DMS153 treated with DMSO at 0.1 percent for 48 hours (cell line): Measurements from ENCODE around the gene CLDN3.

Source experiments
- DNase-seq: peaks from one replicate; lab custom pipeline; 2025; ENCODE audit not compliant: unreplicated experiment; lab: John Stamatoyannopoulos, UW

Gene CLDN3

DNA sequence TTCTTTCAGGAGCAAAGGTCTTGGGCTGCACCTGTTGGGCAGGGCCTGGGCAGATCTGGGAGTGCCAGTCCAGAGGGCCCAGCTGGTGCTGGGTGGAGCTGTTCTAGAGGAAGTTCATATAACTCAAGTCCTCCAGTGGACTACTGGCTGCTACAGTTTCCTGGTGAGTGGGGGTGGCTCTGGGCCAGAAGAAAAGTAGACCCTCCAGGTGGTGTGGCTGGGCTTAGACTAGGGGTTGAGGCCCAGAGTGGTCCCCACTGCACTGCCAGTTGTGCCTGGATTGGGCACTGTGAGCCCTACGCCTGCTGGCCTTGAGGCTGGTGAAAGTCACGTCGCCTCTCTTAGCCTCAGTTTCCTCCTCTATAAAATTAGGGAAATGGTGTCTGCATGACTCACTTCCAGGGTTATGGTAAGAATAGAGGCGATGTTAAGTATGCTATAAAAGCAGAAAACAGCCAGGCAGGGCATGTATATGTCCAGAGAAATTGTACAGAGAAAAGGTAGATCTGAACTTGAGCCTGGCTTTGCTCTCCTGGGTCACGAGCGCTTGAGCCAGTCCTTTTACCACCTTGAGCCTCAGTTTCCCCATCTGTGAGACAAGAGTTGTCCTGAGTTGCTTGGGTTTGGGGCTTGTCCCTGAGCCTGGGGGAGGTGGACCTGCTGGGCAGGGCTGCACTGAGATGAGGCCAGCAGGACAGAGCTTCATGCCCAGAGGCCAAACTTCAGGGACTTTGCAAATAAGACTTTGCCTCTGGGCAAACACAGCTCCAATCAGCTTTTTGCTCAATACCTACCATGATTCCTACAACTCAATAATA is 3.8 kb upstream of the CLDN3 start:
- DNase-seq: no peak

DNA sequence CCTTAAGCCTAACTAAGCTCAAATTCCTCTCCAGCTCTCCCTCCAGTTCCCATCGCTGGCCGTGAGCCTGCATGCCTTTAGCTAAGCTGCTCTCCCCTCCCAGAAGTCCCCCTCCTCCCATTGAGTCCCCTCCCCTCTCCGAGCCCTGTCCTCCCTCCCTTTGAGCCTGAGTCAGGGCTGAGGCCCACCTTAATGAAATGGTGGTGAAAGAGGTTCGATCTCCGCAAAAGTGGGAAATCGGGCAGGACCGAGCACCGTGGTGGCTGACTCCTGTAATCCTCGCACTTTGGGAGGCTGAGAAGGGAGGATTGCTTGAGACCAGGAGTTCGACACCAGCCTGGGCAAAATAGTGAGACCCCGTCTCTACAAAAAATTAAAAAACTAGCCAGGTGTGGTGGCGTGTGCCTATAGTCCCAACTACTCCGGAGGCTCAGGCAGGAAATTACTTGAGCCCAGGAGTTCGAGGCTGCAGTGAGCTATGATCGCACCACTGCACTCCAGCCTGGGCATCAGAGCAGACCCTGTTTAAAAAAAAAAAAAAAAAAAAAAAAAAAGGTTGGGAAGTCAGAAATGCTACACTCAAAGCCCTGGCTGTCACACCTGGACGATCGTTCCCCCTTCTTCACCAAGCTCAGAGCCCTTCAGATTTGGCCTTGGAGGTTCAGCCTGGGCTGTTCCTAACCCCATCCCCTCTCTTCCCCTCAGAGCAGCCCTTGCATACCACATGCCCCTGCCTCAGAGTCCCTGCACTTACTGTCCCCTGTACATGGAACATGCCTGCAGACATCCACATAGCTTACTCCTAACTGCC is 995 bp upstream of the CLDN3 start:
- DNase-seq: no peak

DNA sequence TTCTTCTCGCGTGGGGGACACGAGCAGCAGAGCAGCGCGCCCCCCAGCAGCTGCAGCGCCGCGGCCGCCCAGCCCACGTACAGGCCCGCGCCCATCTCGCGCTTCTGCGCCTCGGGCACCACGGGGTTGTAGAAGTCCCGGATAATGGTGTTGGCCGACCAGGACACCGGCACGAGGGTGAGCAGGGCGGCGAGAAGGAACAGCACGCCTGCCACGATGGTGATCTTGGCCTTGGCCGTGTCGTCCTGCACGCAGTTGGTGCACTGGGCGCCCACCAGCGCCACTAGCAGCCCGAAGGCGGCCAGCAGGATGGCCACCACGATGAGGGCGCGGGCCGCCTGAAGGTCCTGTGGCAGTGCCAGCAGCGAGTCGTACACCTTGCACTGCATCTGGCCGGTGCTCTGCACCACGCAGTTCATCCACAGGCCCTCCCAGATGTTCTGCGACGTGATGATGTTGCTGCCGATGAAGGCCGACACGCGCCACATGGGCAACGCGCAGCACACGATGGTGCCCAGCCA is 529 bp downstream of the CLDN3 start:
- DNase-seq: no peak

DNA sequence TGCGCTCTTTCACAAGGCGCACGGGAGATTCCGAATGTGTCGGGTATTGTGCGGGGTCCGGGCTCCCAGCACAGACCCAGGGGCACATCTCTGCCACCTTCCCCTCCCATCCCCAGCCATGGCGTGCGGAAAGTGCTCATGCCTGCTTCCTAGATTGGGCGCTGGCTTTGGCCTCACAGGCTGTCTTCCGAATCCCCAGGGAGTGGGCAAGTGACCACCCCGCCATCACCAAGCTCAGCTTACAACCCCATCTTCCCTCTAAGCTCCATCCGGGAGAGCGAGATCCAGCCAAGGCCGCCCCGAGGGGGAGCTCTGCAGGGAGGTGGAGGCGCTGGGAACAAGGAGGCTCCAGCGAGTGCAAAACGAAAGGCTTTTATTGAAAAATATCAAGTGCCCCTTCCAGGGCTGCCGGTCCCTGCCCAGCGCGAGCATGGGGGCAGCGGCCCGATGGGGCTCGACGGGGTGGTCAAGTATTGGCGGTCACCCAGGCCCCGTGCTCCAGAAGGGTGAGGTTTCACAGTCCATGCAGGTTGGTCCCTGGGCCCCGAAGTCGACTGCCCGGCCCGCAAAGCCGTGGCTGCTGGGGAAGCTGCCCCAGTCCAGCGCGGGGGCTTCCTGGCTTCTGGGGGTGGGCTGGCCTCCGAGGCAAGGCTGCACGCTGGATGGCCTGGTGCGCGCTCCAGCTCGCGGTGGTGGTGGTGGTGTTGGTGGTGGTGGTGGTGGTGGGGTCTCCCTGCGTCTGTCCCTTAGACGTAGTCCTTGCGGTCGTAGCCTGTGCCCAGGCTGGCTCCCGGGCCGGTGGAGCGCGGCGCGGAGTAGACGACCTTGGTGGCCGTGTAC is 1.2 kb downstream of the CLDN3 start:
- DNase-seq: no peak

DNA sequence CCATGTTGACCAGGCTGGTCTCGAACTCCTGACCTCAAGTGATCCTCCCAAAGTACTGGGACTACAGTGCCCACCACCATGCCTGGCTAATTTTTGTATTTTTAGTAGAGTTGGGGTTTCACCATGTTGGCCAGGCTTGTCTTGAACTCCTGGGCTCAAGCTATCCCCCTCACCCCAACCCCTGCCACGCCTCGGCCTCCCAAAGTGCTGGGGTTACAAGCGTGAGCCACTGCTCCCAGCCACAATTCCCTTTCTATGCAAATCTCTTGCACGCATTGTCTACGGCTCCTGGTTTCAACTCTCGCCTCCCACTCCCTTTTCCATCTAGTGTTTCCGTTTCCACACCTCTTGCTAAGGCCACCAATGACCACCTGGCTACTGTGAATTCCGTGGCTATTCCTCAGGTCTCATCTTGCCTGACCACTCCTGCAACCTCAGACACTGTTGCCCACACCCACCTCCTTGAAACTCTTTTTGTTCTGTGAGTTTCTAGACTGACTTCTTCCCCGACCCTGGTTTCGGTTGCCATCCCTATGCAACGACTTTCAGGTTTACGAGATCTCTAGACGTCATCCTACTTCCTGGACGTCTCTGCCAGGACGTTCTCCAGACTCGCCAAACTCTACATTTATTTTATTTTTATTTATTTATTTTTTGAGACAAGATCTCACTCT is 3.4 kb downstream of the CLDN3 start:
- no peak for DNase-seq

DNA sequence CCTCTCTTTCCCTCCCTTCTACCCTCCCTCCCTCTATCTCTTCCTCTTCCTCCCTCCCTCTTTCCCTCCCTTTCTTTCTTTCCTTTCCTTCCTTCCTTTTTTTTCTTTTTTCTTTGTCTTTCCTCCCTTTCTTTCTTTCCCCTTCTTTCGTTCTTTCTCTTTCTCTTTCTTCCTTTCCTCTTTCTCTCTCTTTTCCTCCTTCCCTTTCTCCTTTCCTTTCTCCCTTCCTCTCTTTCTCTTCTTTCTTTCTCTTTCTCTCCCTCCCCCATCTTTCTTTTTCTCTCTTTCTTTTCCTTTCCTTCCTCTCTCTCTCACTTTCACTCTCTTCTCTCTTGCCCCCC is 7.4 kb downstream of the CLDN3 start:
- no peak for DNase-seq

DNA sequence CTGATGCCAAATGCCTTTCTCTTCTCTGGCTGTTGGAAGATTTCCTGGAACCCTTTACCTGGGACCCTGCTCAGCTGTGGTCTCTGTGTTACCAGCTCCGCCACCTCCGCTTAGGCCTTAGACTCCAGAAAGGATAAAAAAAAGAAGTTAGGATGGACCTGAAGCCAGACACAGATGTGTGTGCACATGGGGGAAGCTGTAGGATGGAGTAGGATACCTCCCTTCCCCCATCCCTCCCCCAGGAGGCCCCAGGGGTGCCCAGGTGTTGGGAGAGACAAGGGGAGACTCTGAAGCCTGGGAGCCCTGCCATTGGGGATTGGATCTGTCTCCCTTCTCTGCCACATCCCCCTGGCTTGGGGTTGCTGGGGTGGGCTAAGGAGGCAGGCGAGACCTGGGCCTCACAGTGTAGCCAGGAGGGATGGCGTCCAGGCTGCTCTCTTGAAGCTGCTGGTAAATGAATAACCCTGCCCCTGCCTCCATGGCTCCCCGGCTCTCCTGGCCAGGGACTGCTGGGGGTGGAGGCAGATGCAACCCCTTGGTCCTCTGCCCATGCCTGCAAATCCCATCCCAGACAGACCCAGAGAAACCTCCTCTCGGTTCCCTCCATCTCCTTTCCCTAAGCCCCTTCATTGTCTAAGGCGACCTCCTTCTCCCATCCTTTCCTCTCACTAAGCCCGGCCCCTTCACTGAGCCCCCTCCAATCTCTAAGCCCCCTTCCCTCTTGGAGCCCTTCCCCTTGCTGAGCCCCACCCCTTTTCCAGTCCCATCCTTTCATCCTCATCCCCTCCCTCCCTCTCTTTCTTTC is 8.0 kb downstream of the CLDN3 start:
- no peak for DNase-seq

DNA sequence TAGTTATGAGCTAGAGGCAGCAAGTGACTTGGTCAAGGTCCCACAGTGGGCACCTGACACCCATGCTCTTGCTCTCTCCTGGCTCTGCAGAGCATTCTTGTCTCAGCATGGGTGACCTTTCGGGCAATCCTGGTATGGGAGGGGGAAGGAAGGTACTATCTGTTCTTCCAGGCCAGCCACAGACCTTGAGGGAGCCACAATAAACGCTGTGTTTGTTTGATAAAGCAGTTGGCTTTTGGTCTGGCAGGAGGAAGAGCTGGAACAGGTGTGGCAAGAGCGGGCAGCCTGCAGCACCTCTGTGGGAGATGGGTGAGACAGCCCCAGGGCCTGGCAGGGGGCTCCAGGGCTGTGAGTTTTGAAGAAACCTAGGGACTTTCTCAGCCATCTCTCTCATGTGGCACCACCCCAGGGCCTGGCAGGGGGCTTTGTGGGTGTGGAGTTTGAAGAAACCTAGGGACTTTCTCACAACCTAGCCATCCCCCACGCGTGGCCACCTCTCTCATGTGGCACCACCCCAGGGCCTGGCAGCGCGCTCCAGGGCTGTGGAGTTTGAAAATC is 11.4 kb downstream of the CLDN3 start:
- no peak for DNase-seq

DNA sequence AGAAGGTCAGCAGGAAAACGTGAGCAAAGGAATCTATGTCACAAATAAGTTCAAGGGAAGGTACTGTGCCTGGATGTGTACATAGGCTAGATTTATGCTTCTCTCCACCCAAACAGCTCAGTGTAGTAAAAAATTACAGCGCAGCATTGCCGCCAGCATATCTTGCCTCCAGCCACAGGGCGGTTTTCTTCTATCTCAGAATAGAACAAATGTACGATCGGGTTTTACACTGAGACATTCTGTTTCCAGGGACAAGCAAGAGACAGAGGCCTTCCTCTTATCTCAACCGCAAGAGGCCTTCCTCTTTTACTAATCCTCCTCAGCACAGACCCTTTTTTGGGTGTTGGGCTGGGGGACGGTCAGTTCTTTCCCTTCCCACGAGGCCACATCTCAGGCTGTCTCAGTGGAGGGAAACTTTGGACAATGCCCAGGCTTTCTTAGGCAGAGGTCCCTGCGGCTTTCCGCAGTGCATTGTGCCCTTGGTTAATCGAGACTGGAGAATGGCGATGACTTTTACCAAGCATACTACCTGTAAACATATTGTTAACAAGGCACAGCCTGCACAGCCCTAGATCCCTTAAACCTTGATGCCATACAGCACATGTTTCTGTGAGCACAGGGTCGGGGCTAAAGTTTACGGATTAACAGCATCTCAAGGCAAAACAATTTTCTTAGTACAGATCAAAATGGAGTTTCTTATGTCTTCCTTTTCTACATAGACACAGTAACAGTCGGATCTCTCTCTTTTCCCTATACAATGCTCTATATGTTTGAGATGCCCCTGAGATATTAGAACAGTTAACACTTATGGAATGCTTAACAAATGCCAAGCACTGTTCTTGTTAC is 19.9 kb downstream of the CLDN3 start:
- DNase-seq: no peak

DNA sequence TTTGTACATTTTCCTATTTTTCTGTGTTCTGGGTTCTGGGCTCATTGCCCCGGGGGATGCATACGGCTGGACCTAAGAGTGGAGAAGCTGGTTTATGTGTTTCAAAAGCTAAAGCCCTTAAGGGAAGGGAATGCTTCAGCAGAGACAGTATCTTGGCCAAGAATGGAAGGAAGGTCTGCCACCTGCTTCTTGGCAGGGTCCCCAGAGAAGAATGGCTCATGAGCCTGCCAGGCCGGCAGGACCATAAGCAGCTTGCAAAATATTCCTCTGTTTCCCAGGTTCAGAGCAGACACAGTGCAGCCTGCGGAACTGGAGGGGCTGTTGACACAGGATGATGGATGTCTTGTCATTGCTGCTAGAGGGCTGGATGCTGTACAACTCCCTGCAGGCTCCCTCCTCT is 23.7 kb downstream of the CLDN3 start:
- no peak for DNase-seq

DNA sequence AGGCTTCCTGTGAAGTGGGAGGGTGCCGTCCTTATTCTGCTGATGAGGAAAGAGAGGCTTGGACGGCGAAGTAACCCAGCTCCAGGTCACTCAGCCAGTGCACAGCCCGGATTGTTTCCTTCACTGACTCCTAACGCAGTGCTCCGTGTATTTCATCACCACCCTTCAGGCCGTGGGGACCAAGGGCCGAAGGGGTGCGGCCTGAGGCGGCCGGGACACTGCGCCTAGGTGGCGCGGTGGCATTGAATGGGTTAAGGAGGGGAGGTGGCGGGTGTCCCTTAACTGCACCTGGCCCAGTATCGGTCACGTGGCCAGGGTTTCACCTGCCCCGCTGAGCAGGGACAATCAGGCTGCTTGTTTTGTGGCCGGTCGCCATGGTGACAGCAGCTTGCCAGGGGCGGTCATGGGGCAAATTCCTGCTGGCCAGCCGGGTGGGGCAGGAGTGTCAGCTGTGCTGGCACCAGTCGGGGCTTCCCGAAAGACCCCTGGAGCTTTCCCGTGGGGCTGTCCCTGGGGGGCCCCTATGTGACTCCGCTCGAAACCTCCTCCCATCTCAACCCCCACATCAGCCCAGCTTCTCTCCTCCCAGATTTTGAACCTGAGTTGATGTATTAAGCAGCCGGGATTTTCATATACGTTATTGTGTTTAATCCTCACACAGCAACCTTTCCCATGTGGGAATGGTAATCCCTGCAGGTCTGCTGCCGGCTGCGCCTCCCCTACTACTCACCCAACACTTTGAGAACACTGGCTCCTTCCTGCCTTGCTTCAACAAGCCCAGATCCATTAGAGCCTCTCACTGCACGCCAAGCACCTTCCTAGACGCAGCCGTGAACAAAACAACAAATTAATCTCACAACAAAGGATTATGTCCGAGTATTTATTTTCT is 27.1 kb downstream of the CLDN3 start:
- peak; percentile 91 for DNase-seq

DNA sequence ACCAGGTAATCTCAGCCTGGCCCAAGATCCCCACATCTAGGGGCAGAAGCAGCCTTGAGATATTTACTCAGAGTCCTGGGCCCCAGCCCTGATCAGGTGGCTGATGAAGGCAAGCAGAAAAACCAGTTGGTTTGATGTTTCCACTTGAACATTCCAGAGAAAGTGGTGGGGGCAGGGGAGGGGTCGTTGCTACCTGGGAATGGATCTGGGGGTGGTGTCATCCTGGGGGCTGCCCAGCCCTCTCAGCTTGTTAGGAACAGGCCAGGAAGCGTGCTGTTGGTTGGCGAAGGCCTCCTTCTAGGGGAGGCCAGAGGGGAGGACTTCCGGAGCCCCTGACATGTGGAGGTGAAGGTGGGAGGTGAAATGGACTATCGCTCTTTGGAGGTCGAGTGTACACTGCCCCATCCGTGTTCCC is 27.7 kb downstream of the CLDN3 start:
- DNase-seq: no peak

DNA sequence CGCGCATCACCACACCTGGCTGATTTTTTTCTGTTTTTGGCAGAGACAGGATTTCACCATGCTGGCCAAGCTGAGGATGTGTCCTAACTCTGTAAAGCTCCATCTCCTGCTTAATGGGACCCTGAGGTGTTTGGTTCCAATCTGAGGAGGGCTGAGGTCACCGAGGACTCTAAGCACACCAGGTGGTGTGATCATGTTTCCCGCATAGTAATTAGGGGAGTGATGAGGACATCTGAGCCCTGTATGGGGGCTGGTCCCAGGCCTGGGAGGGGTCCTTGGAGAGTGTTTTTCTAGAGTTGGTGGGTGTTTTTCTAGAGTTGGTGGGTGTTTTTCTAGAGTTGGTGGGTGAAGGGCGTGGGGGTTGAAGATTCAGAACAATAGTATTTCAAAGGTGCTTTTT is 28.5 kb downstream of the CLDN3 start:
- peak; percentile 68 for DNase-seq

DNA sequence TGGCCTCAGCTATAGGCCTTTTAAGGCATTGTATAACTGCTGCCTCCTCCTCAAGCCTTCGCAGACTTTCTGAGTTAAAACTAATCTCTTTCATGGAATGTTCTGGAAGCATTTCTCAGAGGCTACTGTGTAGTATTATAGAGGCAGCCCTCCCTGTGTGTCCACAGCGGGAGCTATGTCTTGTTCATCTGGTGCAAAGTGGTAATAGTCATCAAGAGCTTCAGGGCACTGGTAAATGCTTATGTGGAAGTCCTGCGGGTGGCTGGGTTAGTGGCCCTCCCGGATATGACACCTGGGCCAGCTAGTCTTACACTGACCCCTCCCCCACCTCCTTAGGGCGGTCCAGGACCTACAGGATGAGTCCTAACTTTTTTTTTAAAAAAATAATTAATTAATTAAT is 29.3 kb downstream of the CLDN3 start:
- DNase-seq: no peak

DNA sequence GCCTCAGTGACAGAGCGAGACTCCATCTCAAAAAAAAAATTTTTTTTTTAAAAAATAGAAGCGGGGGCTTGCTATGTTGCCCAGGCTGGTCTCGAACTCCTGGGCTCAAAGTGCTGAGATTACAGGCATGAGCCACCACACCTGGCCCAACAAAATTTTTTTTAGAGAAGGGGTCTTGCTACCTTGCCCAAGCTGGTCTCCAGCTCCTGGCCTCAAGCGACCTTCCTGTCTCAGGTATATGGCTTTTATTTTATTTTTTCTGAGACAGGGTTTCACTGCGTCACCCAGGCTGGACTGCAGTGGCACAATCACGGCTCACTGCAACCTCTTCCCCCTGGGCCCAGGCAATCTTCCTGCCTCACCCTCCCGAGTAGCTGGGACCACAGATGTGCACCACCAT is 29.9 kb downstream of the CLDN3 start:
- no peak for DNase-seq

DNA sequence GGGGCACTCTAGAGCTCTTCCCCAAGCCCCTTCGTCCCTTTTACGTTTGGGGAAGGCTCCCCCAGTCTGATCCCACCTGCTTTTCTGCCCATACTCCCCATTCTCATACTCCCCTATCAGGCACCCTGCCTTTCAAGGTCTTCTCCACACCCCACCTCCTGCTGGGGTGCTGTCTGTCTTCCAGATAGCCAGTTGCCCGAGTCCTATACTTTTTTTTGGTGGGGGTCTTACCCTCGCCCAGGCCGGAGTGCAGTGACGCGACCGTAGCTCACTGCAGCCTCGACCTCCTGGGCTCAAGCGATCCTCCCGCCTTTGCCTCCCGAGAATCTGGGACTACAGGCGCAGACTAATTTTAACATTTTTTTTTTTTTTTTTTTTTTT is 30.7 kb downstream of the CLDN3 start:
- DNase-seq: no peak

DNA sequence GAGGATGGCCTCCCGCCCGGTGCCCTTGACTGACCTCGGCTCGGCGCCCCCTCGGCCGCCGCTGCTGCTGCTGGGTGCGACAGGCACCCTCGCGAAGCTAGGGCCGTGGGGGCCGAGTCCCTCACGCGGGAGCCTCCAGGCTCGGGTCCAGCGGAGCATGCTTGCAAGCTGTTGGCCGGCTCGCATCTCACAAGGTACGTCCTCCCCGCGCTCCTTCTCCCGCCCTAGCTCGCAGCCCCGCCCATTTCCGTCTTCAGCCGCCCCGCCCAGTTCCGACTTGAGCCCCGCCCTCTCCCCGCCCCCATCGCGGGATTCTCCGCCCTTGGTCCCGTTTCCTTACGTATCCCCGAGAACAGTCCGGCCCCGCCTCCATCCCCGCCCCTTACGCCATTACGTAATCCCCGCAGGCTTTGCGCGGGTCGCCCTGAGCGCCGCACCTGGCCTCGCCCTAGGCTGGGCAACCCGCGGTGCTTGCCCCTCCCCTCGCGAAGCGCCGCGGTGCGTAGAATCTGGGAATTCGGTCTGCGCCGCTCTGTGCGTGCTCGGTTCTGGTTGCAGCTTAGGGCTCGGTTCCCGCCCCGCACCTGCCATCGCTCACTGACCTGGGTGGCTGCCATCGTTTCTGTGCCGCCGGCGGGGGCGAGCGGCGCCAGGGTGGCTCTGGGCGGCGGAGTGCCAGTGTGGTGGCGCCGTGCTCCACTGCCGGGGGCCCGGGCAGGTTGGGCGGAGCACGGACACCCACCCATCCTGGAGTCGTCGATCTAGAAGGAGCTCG is 31.3 kb downstream of the CLDN3 start, which contains the start of gene ABHD11:
Gene ABHD11, minus strand, starts transcription at position 191 of the 775 bp plus-strand sequence. Its CDS starts 32 bp downstream, at position 159.
- DNase-seq: peak; percentile 98
